Measurements from ENCODE around the gene NPHP4. TPM values are rescaled to one million over a fixed set of nuclear protein-coding genes. Genes with fewer than 3 reads are reported as not detected.

Gene NPHP4
- total and polyA plus RNA-seq, 9 of the 15 experiments (the other 6 are each of a cell fraction or from before 2014, with no cell fraction given): 0.52 to 26.2 (median 6.7) TPM

DNA sequence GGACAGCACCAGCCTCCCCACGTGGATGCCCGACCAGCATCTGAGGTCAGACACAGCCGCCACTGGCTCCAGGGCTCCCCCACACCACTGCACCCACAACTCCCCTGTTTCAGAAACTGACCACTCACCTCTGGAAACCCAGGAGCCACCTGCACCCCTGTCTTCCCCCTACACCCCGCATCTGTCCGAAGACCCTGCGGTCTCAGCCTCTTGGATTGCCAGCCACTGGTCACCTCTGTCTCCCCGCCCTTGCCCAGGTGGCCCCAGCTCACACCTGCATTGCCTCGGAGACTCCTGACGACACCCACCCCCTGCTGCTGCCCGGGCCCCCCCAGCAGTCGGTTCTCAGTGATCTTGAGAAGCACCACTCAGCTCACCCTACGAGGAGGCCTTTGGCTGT is 21.3 kb upstream of the NPHP4 start (continued):
- no peak for TF ChIP-seq POLR3A (IDR thresholded peaks at IDR 0.05; ENCODE audit: borderline replicate concordance, extremely low read depth, insufficient read depth, insufficient read length)
- TF ChIP-seq TBL1XR1 (IDR thresholded peaks at IDR 0.05; ENCODE audit: low read length in 2 of 2): no peak
- TF ChIP-seq, protein P1, sequence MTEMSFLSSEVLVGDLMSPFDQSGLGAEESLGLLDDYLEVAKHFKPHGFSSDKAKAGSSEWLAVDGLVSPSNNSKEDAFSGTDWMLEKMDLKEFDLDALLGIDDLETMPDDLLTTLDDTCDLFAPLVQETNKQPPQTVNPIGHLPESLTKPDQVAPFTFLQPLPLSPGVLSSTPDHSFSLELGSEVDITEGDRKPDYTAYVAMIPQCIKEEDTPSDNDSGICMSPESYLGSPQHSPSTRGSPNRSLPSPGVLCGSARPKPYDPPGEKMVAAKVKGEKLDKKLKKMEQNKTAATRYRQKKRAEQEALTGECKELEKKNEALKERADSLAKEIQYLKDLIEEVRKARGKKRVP (CRISPR knock-in tag; IDR thresholded peaks at IDR 0.05): no peak
- TF ChIP-seq ZSCAN29 (IDR thresholded peaks at IDR 0.05): no peak
- no peak for TF ChIP-seq CHD1 (IDR thresholded peaks at IDR 0.05; ENCODE audit: low read length)
- TF ChIP-seq FOXK1 (CRISPR knock-in tag; IDR thresholded peaks at IDR 0.05; ENCODE audit: borderline replicate concordance): no peak
- no peak for TF ChIP-seq ZNF766 (CRISPR knock-in tag; conservative IDR thresholded peaks at IDR 0.05)
- TF ChIP-seq CBX5 (IDR thresholded peaks at IDR 0.05; ENCODE audit: borderline replicate concordance, low read depth): no peak
- no peak for TF ChIP-seq ARID1B (IDR thresholded peaks at IDR 0.05)
- TF ChIP-seq, protein P2, sequence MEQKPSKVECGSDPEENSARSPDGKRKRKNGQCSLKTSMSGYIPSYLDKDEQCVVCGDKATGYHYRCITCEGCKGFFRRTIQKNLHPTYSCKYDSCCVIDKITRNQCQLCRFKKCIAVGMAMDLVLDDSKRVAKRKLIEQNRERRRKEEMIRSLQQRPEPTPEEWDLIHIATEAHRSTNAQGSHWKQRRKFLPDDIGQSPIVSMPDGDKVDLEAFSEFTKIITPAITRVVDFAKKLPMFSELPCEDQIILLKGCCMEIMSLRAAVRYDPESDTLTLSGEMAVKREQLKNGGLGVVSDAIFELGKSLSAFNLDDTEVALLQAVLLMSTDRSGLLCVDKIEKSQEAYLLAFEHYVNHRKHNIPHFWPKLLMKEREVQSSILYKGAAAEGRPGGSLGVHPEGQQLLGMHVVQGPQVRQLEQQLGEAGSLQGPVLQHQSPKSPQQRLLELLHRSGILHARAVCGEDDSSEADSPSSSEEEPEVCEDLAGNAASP (IDR thresholded peaks at IDR 0.05): no peak
